Measurements from ENCODE around the gene SNX6.
"Not testable (repeated sequence)": the region's sequence is repeated elsewhere in the genome, so short reads cannot be mapped to it uniquely, and the experiment has no call there.

SNX6 gene

DNA sequence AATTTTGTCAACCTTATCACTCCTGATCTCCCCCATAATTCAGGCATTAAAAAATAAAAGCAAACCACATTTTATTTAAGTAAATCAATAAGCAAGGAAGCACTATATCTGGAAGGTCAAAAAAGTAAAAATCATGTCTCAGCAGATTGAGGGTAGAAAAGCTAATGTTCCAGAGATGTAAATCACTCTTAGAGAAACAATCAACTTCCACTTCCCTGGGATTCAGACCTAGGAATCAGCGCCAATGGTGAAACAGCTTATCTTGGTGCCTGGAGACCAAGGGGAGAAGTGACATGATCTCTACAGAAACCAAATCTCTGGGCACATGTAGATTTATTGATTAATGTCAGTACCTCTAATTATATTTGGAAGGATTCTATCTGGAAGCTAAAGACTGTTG is 10.9 kb upstream of the SNX6 start:
- no peak for DNase-seq (ENCODE audit: low read depth in 2 of 2, low spot score in 1 of 2)

- not testable (repeated sequence) for DNase-seq (ENCODE audit: low read depth in 2 of 2, low spot score in 1 of 2)
Observed at GRCh38 chr14:34634360-34634771, 4.4 kb upstream of the SNX6 start.

DNA sequence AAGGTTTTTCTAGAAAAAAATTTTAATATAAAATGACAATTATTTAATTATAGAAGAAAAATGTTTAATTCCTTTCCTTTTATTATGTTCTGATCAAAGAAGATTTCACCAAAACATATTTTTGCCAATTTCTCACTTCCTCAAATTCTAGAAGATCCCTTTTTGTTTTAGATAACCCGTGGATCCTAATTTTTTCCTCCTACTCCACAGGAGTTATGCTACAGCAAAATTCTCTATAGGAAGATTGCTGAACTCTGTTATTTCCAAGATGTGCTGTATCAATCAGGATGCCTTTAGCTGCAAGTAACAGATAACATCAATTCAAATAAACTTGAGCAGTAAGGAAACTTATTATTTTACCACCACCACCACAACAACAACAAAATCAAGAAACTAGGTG is 3.8 kb upstream of the SNX6 start:
- no peak for DNase-seq (ENCODE audit: low read depth in 2 of 2, low spot score in 1 of 2)

- no peak for DNase-seq (ENCODE audit: low read depth in 2 of 2, low spot score in 1 of 2)
Observed at GRCh38 chr14:34632411-34632978, 2.5 kb upstream of the SNX6 start.

DNA sequence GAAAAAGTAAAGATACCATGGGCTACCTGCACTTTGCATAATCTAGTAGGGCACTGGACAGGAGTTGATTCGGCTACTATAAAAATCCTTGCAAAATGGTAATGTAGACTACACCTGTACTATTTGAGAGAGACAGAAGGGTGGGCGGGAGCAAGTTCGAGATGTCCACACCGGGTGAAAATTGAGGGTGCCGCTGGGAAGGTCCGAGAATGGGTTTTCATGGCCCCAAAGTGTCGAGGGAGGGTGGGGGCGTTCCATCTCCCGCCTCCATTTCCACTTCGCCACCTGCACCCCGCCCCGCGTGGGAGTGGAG is 648 bp downstream of the SNX6 start:
- DNase-seq (ENCODE audit: low read depth in 2 of 2, low spot score in 1 of 2): no peak

- no peak for DNase-seq (ENCODE audit: low read depth in 2 of 2, low spot score in 1 of 2)
Observed at GRCh38 chr14:34628681-34629135, 1.2 kb downstream of the SNX6 start.

DNA sequence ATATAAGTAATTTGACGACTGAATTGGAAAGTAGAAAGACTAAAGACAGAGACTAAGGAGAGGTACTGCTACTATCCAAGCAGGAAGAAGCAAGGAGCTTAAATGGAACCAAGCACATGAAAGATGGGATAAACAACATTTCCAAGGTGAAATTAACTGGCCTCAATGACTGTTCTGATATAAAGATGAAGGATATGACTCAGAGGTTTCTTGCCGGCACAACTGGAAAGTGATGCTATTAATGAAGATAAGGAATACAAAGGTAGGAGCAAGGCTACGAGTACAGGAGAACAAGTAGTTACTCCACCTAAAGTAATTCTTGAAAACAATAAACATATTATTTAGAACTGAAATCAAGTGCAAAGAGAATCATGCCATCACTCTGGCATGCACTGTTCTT is 6.4 kb downstream of the SNX6 start:
- DNase-seq (ENCODE audit: low read depth in 2 of 2, low spot score in 1 of 2): no peak

DNA sequence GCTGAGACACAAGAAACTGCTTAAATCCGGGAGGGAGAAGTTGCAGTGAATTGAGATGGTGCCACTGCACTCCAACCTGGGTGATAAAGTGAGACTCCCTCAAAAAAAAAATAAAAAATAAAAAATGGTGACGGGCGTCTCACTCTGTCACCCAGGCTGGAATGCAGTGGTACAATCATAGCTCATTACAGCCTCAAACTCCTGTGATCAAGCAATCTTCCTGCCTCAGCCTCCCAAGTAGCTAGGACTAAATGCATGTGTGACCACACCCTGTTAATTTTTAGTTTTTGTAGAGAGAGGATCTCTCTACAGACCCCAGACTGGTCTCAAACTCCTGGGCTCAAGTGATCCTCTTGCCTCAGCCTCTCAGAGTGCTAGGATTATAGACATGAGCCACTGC is 9.1 kb downstream of the SNX6 start:
- no peak for DNase-seq (ENCODE audit: low read depth in 2 of 2, low spot score in 1 of 2)

DNA sequence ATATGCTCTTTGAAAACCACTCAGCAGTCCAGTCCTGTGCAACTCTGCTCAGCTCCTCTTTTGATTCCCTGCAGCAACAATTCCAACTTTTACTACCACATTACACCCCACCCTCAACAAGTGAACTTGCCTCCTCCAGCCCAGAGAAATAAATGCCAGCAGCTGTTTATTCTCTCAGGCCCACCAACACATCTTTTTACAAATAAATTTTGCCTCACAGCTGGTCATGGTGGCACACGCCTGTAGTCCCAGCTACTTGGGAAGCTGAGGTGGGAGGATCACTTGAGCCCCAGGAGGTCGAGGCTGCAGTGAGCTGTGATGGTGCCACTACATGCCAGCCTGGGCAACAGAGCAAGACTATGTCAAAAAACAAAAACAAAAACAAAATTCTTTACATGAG is 9.8 kb downstream of the SNX6 start:
- no peak for DNase-seq (ENCODE audit: low read depth in 2 of 2, low spot score in 1 of 2)

DNA sequence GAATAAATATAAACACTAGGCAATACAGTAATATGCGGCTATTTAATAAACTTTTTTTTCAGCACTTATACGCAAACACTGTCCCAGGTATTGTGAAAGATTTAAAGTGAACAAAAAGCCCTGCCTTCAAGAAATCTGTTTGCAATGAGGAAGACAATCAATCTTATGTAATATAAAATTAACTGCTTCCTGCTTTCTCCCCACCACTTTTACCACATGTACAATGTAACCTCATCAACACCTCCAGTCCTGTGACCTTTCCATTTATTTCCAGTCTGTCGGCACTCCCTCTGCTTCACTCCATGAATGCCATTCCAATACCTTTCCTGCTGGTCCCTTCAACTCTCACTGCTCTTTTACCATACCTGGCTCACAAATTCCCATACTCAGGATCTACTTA is 10.5 kb downstream of the SNX6 start:
- no peak for DNase-seq (ENCODE audit: low read depth in 2 of 2, low spot score in 1 of 2)

- no peak for DNase-seq (ENCODE audit: low read depth in 2 of 2, low spot score in 1 of 2)
Observed at GRCh38 chr14:34616360-34616759, 13.6 kb downstream of the SNX6 start.

DNA sequence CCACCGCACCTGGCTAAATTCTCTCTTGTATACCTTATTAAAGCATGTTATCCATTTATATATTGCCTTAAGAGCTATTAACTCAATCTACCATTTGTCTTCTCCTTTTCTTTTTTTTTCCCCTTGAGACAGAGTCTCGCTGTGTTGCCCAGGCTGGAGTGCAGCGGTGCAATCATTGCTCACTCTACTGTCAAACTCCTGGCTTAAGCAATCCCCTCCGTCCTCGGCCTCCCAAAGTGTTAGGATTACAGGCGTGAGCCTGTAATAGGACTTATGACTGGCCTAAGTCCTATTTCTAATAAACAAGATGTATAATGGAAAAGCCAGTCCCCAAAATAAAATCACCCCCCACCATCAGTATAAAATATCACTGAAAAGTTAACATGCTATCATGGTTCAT is 14.4 kb downstream of the SNX6 start:
- DNase-seq (ENCODE audit: low read depth in 2 of 2, low spot score in 1 of 2): no peak

GRCh38 chr14:34614638-34615037 is 15.3 kb downstream of the SNX6 start:
- no peak for DNase-seq (ENCODE audit: low read depth in 2 of 2, low spot score in 1 of 2)

DNA sequence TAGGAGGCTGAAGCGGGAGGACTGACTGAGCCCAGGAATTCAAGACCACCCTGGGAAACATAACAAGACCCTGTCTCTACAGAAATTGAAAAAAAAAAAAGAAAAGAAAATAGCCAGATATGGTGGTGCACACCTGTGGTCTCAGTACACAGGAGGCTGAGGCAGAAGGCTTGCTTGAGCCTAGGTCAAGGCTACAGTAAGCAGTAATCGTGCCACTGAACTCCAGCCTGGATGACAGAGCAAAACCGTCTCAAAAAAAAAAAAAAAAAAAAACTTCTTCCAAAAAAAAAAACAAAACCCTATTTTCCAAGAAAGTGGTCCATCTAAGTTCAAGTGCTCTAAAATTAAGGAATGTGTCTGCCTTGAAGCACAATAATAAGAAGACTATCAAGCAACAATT is 19.8 kb downstream of the SNX6 start:
- DNase-seq (ENCODE audit: low read depth in 2 of 2, low spot score in 1 of 2): no peak

- DNase-seq (ENCODE audit: low read depth in 2 of 2, low spot score in 1 of 2): no peak
Observed at GRCh38 chr14:34605461-34605860, 24.5 kb downstream of the SNX6 start.

DNA sequence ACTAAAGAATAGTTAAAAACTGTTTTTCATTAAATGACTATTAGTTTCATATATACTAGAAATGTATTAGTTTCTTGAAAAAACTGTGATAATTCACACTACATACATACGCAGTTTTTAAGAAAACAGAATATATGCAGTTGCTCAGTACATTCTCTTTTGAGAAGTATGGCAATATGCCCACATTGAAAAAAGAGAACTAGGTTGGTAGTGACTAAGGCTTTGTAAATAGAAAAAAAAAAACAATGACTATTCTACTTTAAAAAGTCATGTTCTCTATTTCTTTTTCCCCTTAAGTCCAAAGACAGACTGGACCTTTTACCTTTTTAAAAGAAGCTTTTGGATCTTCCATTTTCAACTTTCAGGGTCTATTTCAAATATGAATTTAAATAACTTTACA is 25.0 kb downstream of the SNX6 start:
- no peak for DNase-seq (ENCODE audit: low read depth in 2 of 2, low spot score in 1 of 2)

GRCh38 chr14:34596891-34597290 is 33.1 kb downstream of the SNX6 start:
- DNase-seq (ENCODE audit: low read depth in 2 of 2, low spot score in 1 of 2): no peak

GRCh38 chr14:34593740-34594375 is 36.1 kb downstream of the SNX6 start:
- no peak for DNase-seq (ENCODE audit: low read depth in 2 of 2, low spot score in 1 of 2)

GRCh38 chr14:34592623-34593022 is 37.3 kb downstream of the SNX6 start:
- no peak for DNase-seq (ENCODE audit: low read depth in 2 of 2, low spot score in 1 of 2)

GRCh38 chr14:34583525-34583924 is 46.4 kb downstream of the SNX6 start:
- DNase-seq (ENCODE audit: low read depth in 2 of 2, low spot score in 1 of 2): no peak

- DNase-seq (ENCODE audit: low read depth in 2 of 2, low spot score in 1 of 2): no peak
Observed at GRCh38 chr14:34582117-34582680, 47.7 kb downstream of the SNX6 start.

DNA sequence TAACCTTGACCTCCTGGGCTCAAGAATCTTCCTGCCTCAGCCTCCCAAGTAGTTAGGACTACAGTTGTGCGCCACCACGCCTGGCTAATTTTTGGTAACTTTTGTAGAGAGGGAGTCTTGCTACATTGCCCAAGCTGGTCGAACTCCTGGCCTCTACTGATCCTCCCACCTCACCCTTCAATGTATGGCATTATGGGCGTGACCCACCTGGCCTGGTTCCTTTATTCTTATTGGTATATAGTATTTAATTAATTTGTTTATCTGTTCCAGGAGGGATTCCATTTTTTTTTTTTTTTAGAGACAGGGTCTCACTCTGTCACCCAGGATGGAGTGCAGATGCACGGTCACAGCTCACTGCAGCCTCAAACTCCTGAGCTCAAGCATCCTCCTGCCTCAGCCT is 49.6 kb downstream of the SNX6 start:
- DNase-seq (ENCODE audit: low read depth in 2 of 2, low spot score in 1 of 2): no peak

GRCh38 chr14:34571771-34572170 is 58.2 kb downstream of the SNX6 start:
- DNase-seq (ENCODE audit: low read depth in 2 of 2, low spot score in 1 of 2): no peak

Measured in stimulated activated CD8-positive, alpha-beta memory T cell treated with anti-CD3 and anti-CD28 coated beads, Interleukin-4, amount 100 ng/mL, for 1 hour (primary cell).